ENCODE results near the gene TIGD3.

Gene TIGD3

DNA sequence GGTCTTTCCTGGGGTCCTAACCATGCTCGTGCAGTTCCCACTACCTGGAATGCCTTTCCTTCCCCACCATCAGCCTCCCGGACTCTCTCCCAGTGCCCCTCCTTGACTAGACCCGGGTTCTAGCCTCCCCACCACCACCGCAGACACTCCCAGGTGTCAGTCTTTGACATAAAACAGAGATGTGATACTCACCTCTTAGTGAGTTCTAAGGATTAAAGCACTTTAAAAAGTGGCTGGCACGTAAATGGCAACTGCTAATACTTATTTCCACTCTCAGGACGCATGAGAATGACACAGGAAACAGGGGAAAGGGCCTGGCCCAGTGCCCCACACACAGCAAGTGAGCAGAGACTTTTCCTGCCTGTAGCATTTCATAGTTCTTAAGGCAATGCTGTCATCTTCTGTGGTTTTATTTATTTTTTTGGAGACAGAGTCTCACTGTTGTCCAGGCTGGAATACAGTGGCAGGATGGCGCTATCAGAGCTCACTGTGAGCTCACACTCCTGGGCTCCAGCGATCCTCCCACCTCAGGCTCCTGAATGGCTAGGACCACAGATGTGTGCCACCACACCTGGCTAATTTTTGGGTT lies 29.8 kb downstream of the TIGD3 start:
- Histone ChIP-seq H3K4me1 (ENCODE audit: low read length) (peaks cover 27% of the 10 kb centered on the region), H2AFZ (ENCODE audit: low read length) (no peak overlapping the region), H4K20me1 (ENCODE audit: insufficient read depth, low read length) (no peaks in the 10 kb centered on the region), H3K4me2 (ENCODE audit: low read depth, low read length) (no peak overlapping the region), H3K79me2 (ENCODE audit: low read length) (peaks cover 40% of the 10 kb centered on the region), H3F3A (ENCODE audit: insufficient read depth, low read length) (peaks cover 42% of the 10 kb centered on the region), H3K4me3 (ENCODE audit: low read length) (no peak overlapping the region), H3K9me3 (replicated peaks; ENCODE audit: insufficient read depth, low read length) (no peaks in the 10 kb centered on the region), H3K27ac (ENCODE audit: low read length) (no peak overlapping the region), H3K36me3 (replicated peaks; ENCODE audit: insufficient read depth, low read length) (no peaks in the 10 kb centered on the region), H3K9ac (ENCODE audit: low read length) (no peak overlapping the region), H3K9me2 (replicated peaks; ENCODE audit: insufficient read depth, low read length) (no peaks in the 10 kb centered on the region), H3K27me3 (replicated peaks; ENCODE audit: insufficient read depth, low read length) (no peaks in the 10 kb centered on the region)
- DNase-seq = no peak
- TF ChIP-seq, protein P1, sequence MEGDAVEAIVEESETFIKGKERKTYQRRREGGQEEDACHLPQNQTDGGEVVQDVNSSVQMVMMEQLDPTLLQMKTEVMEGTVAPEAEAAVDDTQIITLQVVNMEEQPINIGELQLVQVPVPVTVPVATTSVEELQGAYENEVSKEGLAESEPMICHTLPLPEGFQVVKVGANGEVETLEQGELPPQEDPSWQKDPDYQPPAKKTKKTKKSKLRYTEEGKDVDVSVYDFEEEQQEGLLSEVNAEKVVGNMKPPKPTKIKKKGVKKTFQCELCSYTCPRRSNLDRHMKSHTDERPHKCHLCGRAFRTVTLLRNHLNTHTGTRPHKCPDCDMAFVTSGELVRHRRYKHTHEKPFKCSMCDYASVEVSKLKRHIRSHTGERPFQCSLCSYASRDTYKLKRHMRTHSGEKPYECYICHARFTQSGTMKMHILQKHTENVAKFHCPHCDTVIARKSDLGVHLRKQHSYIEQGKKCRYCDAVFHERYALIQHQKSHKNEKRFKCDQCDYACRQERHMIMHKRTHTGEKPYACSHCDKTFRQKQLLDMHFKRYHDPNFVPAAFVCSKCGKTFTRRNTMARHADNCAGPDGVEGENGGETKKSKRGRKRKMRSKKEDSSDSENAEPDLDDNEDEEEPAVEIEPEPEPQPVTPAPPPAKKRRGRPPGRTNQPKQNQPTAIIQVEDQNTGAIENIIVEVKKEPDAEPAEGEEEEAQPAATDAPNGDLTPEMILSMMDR (IDR thresholded peaks at IDR 0.05; ENCODE audit: low read length) = no peak
- no peak for TF ChIP-seq EZH2phosphoT487 (IDR thresholded peaks at IDR 0.05; ENCODE audit: low read length)
- TF ChIP-seq EZH2 (optimal IDR thresholded peaks at IDR 0.05; ENCODE audit: low read depth, low read length) = no peak

DNA sequence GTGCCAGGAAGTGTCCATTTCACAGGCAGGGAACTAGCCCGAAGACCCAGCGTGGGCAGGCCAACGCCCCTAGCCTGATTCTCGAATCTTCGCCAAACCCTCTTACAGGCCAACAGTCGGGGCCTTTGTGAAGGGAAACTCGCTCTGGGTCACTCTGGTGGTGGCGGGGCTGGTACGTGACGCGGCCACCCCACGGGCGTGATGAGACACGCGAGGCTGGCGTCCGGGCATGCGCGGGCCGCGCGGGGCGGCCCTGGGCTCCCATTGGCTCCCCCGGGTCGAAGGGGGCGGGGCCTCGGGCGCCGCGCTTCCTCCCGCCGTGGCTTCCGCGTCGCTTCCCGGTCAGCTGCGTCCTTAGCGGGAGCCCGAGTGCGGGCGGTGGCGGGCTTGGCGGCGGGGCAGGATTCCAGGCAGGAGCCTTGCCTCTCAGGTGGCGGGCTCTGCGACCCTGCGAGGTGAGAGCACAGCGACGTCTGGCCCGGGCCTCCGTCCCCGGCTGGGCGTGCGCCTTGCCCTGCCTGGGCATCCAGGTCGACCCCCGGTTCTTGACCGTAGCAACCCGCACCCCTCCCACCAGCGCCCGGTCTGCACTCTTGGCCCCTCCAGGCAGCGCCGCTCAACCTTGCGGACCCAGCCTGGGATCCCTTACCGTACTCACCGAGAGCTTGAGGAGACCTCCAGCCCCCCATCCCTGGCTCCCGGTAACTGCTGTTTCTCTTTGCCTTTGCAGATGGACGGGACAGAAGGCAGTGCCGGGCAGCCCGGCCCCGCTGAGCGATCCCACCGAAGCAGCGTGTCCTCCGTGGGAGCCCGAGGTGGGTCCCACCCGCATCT lies 32.0 kb downstream of the TIGD3 start, which contains the start of gene FRMD8:
Gene FRMD8 (plus strand): TSS at position 331 of the 834 bp plus-strand sequence. CDS start 400 bp downstream, at position 731.
- H3K36me3 ChIP-seq (replicated peaks; ENCODE audit: insufficient read depth, low read length) = no peaks in the 10 kb centered on the region
- H3K4me2 ChIP-seq (ENCODE audit: low read depth, low read length) = peak within 1 kb of the TSS; percentile 89
- peaks cover 30% of the 10 kb centered on the region for H3K4me1 ChIP-seq (ENCODE audit: low read length)
- peaks cover 49% of the 10 kb centered on the region for H3K79me2 ChIP-seq (ENCODE audit: low read length)
- peak within 1 kb of the TSS; percentile 84 for H3K9ac ChIP-seq (ENCODE audit: low read length)
- H3F3A ChIP-seq (ENCODE audit: insufficient read depth, low read length) = peaks cover 42% of the 10 kb centered on the region
- peak within 1 kb of the TSS; percentile 25; the same call in 1 of the 2 replicates for H3K27ac ChIP-seq (ENCODE audit: low read length)
- TF ChIP-seq, protein P1 (IDR thresholded peaks at IDR 0.05; ENCODE audit: low read length) = no peak
- H3K4me3 ChIP-seq (ENCODE audit: low read length) = peak within 1 kb of the TSS; percentile 94
- no peaks in the 10 kb centered on the region for H3K9me3 ChIP-seq (replicated peaks; ENCODE audit: insufficient read depth, low read length)
- H3K9me2 ChIP-seq (replicated peaks; ENCODE audit: insufficient read depth, low read length) = no peaks in the 10 kb centered on the region
- H2AFZ ChIP-seq (ENCODE audit: low read length) = peak within 1 kb of the TSS; percentile 70
- no peaks in the 10 kb centered on the region for H4K20me1 ChIP-seq (ENCODE audit: insufficient read depth, low read length)
- H3K27me3 ChIP-seq (replicated peaks; ENCODE audit: insufficient read depth, low read length) = no peaks in the 10 kb centered on the region
- peak; percentile 82 for DNase-seq

DNA sequence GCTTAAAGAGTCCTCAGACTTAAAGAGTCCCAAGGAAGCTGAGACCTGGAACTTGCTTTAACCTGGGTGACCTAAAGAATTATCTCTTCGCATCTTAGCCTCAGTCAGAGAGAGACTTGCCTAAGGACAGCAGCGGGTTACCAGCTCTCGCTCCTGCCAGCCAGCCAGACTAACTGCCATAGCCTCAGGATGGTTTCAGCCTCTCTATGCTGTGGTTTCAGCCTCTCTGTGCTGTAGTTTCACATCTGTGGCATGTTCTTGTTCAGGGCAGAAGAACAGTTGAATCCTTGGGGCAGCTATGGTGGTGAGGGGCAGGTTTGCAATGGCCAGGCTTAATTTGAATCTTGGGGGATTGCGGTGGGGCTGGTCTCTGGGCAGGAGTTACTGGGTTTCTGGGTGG lies 34.2 kb downstream of the TIGD3 start:
- Histone ChIP-seq H3K9me2 (replicated peaks; ENCODE audit: insufficient read depth, low read length) (no peaks in the 10 kb centered on the region), H3F3A (ENCODE audit: insufficient read depth, low read length) (peaks cover 24% of the 10 kb centered on the region), H3K9ac (ENCODE audit: low read length) (peak overlapping the region; percentile 19; the same call in 1 of the 2 replicates), H3K9me3 (replicated peaks; ENCODE audit: insufficient read depth, low read length) (no peaks in the 10 kb centered on the region), H3K4me1 (ENCODE audit: low read length) (peaks cover 22% of the 10 kb centered on the region), H3K27me3 (replicated peaks; ENCODE audit: insufficient read depth, low read length) (no peaks in the 10 kb centered on the region), H3K36me3 (replicated peaks; ENCODE audit: insufficient read depth, low read length) (no peaks in the 10 kb centered on the region), H4K20me1 (ENCODE audit: insufficient read depth, low read length) (no peaks in the 10 kb centered on the region), H3K27ac (ENCODE audit: low read length) (peak overlapping the region; percentile 71), H3K4me3 (ENCODE audit: low read length) (peak overlapping the region; percentile 13), H3K4me2 (ENCODE audit: low read depth, low read length) (peak overlapping the region; percentile 89), H2AFZ (ENCODE audit: low read length) (no peak overlapping the region), H3K79me2 (ENCODE audit: low read length) (peaks cover 70% of the 10 kb centered on the region)
- no peak for TF ChIP-seq EZH2 (optimal IDR thresholded peaks at IDR 0.05; ENCODE audit: low read depth, low read length)
- no peak for TF ChIP-seq EZH2phosphoT487 (IDR thresholded peaks at IDR 0.05; ENCODE audit: low read length)
- TF ChIP-seq, protein P1 (IDR thresholded peaks at IDR 0.05; ENCODE audit: low read length) = no peak
- DNase-seq = peak; percentile 81

Measured in MM.1S (cell line).